Activated T-helper 1 cell treated with Interleukin-2 at 50 U/mL for 16 hours (primary cell): ENCODE data around the gene SH3RF2.
"Not testable (repeated sequence)": the region's sequence is repeated elsewhere in the genome, so short reads cannot be mapped to it uniquely, and the experiment has no call there.

Source experiments
- DNase-seq: peaks from one replicate; pipeline ENCODE4 v3.0.0-alpha.2; 2020; ENCODE audit warnings: low read depth

SH3RF2 gene

GRCh38 chr5:146007989-146008388, 71.6 kb downstream of the SH3RF2 start:
- DNase-seq = no peak

GRCh38 chr5:146009020-146009419, 72.6 kb downstream of the SH3RF2 start:
- no peak for DNase-seq

- DNase-seq = not testable (repeated sequence)
Observed at GRCh38 chr5:146010447-146010846, 74.1 kb downstream of the SH3RF2 start.

- DNase-seq = no peak
Observed at GRCh38 chr5:146013761-146014160, 77.4 kb downstream of the SH3RF2 start.

- DNase-seq = no peak
Observed at GRCh38 chr5:146015001-146015400, 78.6 kb downstream of the SH3RF2 start.

GRCh38 chr5:146016764-146017484, 80.5 kb downstream of the SH3RF2 start:
- no peak for DNase-seq

- no peak for DNase-seq
Observed at GRCh38 chr5:146018514-146019375, 82.4 kb downstream of the SH3RF2 start.

GRCh38 chr5:146020100-146020499, 83.7 kb downstream of the SH3RF2 start:
- DNase-seq = no peak

- DNase-seq = no peak
Observed at GRCh38 chr5:146024034-146024433, 87.7 kb downstream of the SH3RF2 start.

- DNase-seq = no peak
Observed at GRCh38 chr5:146025114-146025680, 88.8 kb downstream of the SH3RF2 start.

GRCh38 chr5:146025681-146026080, 89.3 kb downstream of the SH3RF2 start:
- DNase-seq = no peak

- no peak for DNase-seq
Observed at GRCh38 chr5:146026307-146027010, 90.1 kb downstream of the SH3RF2 start.

- no peak for DNase-seq
Observed at GRCh38 chr5:146027751-146028150, 91.4 kb downstream of the SH3RF2 start.

- DNase-seq = no peak
Observed at GRCh38 chr5:146032911-146033310, 96.5 kb downstream of the SH3RF2 start.

GRCh38 chr5:146034127-146034526, 97.7 kb downstream of the SH3RF2 start:
- DNase-seq = no peak

- DNase-seq = no peak
Observed at GRCh38 chr5:146034605-146035004, 98.2 kb downstream of the SH3RF2 start.

- no peak for DNase-seq
Observed at GRCh38 chr5:146039420-146039819, 103.0 kb downstream of the SH3RF2 start.

GRCh38 chr5:146040527-146040926, 104.1 kb downstream of the SH3RF2 start:
- DNase-seq = no peak

GRCh38 chr5:146041180-146041789, 104.9 kb downstream of the SH3RF2 start:
- DNase-seq = no peak

GRCh38 chr5:146042628-146043279, 106.4 kb downstream of the SH3RF2 start:
- no peak for DNase-seq

GRCh38 chr5:146043722-146044121, 107.3 kb downstream of the SH3RF2 start:
- DNase-seq = no peak
